HG03280 (cell line): ENCODE measurements around the gene MEOX1.

Experiments
- ATAC-seq: cut with Tn5 transposase; IDR thresholded peaks from one replicate; pipeline ENCODE4 v1.9.1; 2021; ENCODE audit warnings: mild to moderate bottlenecking, moderate library complexity; ENCODE audit not compliant: unreplicated experiment

MEOX1 gene

DNA sequence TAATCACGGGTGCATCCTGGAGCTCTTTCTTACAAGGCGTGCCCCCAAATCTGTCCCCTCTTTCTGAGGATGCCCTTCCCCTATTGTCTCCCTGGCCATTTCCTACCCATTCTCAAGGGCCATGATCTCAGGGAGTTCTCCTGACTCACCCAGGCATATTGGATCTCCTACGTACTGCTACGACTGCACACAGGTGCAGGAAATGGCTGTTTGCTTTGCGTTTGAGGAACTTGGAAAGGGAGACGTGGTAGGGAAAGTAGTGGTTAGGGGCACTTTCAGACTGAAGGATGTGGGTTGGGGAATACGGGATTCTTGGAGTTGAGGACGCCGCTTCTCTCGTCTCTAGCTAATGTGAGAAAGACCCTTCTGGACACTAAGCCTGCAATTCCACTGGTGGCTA, 18.7 kb upstream of the MEOX1 start:
- ATAC-seq = no peak

GRCh38 chr17:43679911-43680310, 18.2 kb upstream of the MEOX1 start:
- ATAC-seq = no peak

DNA sequence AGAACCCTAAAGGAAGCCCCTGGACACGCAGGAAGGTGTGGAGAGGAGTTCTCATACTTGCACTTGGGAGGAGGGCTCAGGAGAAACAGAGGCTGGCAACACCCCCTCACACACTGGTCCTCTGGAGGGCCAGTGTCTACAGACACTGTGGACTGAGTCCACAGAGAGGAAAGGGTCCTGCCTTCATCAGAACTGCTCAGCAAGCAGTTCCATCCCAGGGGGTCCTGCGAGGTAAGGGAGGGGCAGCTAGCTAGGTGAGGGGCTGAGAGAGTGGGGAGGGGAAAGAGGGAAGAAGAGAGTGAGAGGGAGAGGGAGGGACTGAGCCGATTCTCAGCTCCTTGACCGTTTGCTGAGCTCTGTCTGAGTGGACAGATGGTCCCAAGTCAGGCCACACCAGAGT, 17.7 kb upstream of the MEOX1 start:
- ATAC-seq = no peak

DNA sequence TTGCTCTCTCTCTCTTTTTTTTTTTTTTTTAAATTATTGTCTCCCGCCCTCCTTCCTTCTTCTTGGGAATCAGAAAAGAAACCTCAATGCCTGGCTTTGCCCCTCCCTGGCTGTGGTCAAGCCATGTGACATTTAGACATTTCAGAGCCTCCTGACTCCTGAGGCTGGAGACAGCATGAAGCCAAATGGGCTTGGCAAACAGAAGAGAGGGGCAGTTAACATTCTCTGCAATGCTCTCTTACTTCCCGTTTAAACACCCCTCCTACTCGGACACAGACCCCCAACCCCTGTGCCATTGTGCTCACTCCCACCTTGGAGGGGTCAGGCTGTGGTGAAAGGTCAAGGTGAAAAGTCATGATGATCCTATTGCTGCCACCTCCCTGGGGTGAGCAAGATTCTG, 14.7 kb upstream of the MEOX1 start:
- ATAC-seq = no peak

- ATAC-seq = no peak
These were observed 12.7 kb upstream of the MEOX1 start for GRCh38 chr17:43674394-43674793.

GRCh38 chr17:43673516-43674323, 12.0 kb upstream of the MEOX1 start:
- no peak for ATAC-seq

GRCh38 chr17:43671755-43672519, 10.2 kb upstream of the MEOX1 start:
- no peak for ATAC-seq

DNA sequence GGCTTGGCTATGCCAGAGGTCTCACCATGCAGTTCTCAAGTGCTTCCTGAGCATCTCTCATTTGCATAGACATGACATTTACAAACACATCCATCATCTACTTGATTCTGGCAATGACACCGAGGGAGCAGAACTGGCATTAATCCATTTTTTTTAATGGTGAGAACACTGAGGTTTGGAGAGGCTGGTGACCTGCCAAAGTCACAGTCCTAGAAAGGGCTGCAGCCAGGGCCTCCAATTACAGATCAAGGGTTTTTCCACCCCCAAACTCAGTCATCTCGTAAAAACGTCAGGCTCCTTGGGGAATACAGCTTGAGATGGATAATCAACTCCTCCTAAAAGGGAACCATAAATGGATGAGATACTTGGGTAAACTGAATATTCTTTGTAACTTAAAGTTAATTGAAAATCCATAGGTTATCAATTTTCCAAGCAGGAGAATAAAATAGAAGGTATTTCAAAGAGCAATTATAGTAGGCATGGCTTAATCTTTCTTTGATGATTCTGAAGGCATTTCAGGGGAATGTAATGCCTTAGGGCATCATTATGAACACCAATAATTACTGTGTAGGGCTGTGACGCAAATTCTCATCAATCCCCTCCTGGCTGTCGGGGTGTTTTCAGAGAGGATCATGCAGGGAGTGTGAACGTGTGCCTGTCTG, 9.4 kb upstream of the MEOX1 start:
- ATAC-seq = no peak

DNA sequence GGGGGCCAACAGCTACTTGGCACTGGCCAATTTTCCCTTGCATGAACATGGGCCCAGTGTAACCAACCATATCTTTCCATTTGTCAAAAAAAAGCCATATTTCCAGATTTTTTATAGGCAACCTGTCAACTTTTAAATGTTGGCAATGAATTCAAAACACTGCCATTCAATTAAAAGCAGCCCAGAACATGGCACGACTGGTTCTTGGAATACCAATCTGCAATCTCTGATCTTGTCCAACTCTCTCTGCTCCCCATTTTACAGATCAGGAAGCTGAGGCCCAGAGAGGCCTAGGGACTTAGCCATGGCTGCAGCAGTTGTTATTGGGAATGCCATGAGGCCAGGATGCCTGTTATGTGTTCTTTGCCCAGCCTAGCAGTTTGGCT, 8.9 kb upstream of the MEOX1 start:
- ATAC-seq = no peak

- ATAC-seq = no peak
These were observed 8.4 kb upstream of the MEOX1 start for GRCh38 chr17:43669971-43670644.

GRCh38 chr17:43667947-43668348, 6.2 kb upstream of the MEOX1 start:
- no peak for ATAC-seq

GRCh38 chr17:43667506-43667905, 5.8 kb upstream of the MEOX1 start:
- no peak for ATAC-seq

- ATAC-seq = no peak
These were observed 4.2 kb upstream of the MEOX1 start for GRCh38 chr17:43665937-43666236.

- ATAC-seq = no peak
These were observed 3.6 kb upstream of the MEOX1 start for GRCh38 chr17:43665084-43665936.

GRCh38 chr17:43664096-43664495, 2.4 kb upstream of the MEOX1 start:
- no peak for ATAC-seq

DNA sequence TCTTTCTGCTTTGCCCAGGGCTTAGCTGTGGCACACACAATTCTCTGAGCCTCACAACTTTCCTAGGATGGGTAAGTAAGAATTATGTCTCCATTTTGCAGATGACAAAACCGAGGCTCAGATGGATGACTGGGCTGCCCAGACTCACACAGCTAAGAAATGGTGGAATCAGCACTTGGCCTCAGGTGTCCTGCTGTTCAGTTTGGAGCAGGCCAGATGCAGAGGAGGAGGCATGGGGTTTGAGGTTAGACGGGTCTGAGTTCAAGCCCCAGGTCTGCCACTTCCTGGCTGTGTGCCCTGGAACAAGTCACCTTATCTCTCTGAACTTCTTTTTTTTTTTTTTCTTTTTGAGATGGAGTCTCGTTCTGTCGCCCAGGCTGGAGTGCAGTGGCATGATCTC, 1.7 kb upstream of the MEOX1 start:
- ATAC-seq = no peak

GRCh38 chr17:43662413-43663141, 855 bp upstream of the MEOX1 start:
- ATAC-seq = no peak

- ATAC-seq = no peak
These were observed 767 bp downstream of the MEOX1 start for GRCh38 chr17:43660816-43661493.
